ENCODE data around the gene CDH23.

The CDH23 gene

DNA sequence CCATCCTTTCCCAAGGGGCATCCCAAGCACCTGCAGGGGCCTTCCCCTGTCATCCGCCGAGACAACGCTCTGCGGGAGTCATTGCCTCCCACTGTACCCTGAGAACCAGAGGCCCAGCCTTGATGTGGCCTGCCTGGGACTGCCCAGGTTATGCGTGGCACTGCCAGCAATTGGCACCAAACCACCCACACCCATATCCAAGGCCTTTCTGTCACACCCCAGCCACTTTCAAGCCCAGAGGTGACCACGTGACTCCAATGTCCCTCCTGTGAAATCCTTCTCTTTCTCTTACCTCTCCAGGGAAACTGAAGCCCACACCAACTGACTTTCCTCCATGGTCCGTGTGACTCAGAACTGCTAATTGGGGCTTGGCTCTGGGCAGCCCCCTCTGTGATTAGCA, 198.9 kb downstream of the CDH23 start:
- H2BK12ac ChIP-seq (ENCODE audit: low read length): no peak overlapping the region
- DNase-seq: no peak
- H3K36me3 ChIP-seq (ENCODE audit: control insufficient read depth in 1 of 2, insufficient read depth in 2 of 2, low read length in 2 of 2): no peaks in the 10 kb centered on the region
- H3K4me1 ChIP-seq (ENCODE audit: control insufficient read depth in 1 of 2, insufficient read depth in 2 of 2, low read length in 2 of 2): no peaks in the 10 kb centered on the region
- peaks cover 2% of the 10 kb centered on the region for H3K9me3 ChIP-seq (ENCODE audit: insufficient read depth, low read depth, low read length)
- no peak overlapping the region for H3K4me3 ChIP-seq (ENCODE audit: low read depth, low read length)
- H3K4me2 ChIP-seq (ENCODE audit: low read length): no peak overlapping the region
- no peak overlapping the region for H4K12ac ChIP-seq (ENCODE audit: low read depth, low read length)
- no peak overlapping the region for H3K27ac ChIP-seq (ENCODE audit: low read depth, low read length)
- H4K91ac ChIP-seq (ENCODE audit: low read depth, low read length): no peak overlapping the region
- no peak overlapping the region for H3K23ac ChIP-seq (ENCODE audit: low read length)
- no peak overlapping the region for H3K18ac ChIP-seq (ENCODE audit: low read length)
- H2AFZ ChIP-seq (ENCODE audit: insufficient read depth, low read length, poor library complexity): no peak overlapping the region
- no peak overlapping the region for H2BK5ac ChIP-seq (ENCODE audit: low read depth, low read length, poor library complexity)
- H3K14ac ChIP-seq (ENCODE audit: low read length): no peak overlapping the region
- H3K79me1 ChIP-seq (ENCODE audit: low read length): no peaks in the 10 kb centered on the region
- no peak overlapping the region for H2BK120ac ChIP-seq (ENCODE audit: insufficient read depth, low read length, poor library complexity)
- no peak overlapping the region for H3K4ac ChIP-seq (ENCODE audit: low read depth, low read length)
- H4K8ac ChIP-seq (ENCODE audit: low read depth, low read length): no peak overlapping the region
- H2AK5ac ChIP-seq (ENCODE audit: low read length): no peak overlapping the region
- WGBS (ENCODE audit: extremely low coverage, insufficient coverage, insufficient read length): no CpG with 5 or more reads among the region's 7 CpGs
- H3K9ac ChIP-seq (ENCODE audit: low read length): no peak overlapping the region
- H3K27me3 ChIP-seq (ENCODE audit: insufficient read depth, low read length): no peaks in the 10 kb centered on the region
- no peaks in the 10 kb centered on the region for H3K79me2 ChIP-seq (ENCODE audit: control insufficient read depth, insufficient read depth, low read length, poor library complexity)

DNA sequence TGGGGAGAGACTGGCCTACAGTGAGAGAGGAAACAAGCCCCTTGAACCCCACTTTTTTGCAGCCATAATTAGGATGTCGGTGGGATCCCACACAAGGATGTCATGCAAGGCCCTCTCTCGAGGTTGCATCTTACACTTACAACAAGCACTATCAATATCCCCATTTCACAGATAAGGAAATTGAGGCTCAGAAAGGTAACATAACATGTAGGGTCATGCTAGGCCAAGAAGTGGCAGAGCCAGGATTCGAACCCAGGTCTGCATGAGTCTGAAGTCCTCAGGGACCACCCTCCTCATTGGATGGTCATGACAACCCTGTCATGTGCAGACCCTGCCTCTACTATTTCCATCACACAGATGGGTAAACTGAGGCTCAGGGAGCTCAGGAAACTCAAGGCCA, 199.4 kb downstream of the CDH23 start:
- no peak overlapping the region for H3K4me3 ChIP-seq (ENCODE audit: low read depth, low read length)
- no peak overlapping the region for H3K4me2 ChIP-seq (ENCODE audit: low read length)
- H3K36me3 ChIP-seq (ENCODE audit: control insufficient read depth in 1 of 2, insufficient read depth in 2 of 2, low read length in 2 of 2): no peaks in the 10 kb centered on the region
- H3K4me1 ChIP-seq (ENCODE audit: control insufficient read depth in 1 of 2, insufficient read depth in 2 of 2, low read length in 2 of 2): no peaks in the 10 kb centered on the region
- H3K9ac ChIP-seq (ENCODE audit: low read length): no peak overlapping the region
- no peak overlapping the region for H3K18ac ChIP-seq (ENCODE audit: low read length)
- no peaks in the 10 kb centered on the region for H3K79me2 ChIP-seq (ENCODE audit: control insufficient read depth, insufficient read depth, low read length, poor library complexity)
- no peaks in the 10 kb centered on the region for H3K27me3 ChIP-seq (ENCODE audit: insufficient read depth, low read length)
- no peak overlapping the region for H3K27ac ChIP-seq (ENCODE audit: low read depth, low read length)
- H3K79me1 ChIP-seq (ENCODE audit: low read length): no peaks in the 10 kb centered on the region
- H2AFZ ChIP-seq (ENCODE audit: insufficient read depth, low read length, poor library complexity): no peak overlapping the region
- H2BK12ac ChIP-seq (ENCODE audit: low read length): no peak overlapping the region
- H4K91ac ChIP-seq (ENCODE audit: low read depth, low read length): no peak overlapping the region
- no peak overlapping the region for H2BK120ac ChIP-seq (ENCODE audit: insufficient read depth, low read length, poor library complexity)
- peaks cover 2% of the 10 kb centered on the region for H3K9me3 ChIP-seq (ENCODE audit: insufficient read depth, low read depth, low read length)
- no peak overlapping the region for H3K14ac ChIP-seq (ENCODE audit: low read length)
- WGBS (ENCODE audit: extremely low coverage, insufficient coverage, insufficient read length): no CpG with 5 or more reads among the region's 3 CpGs
- DNase-seq: no peak
- no peak overlapping the region for H4K8ac ChIP-seq (ENCODE audit: low read depth, low read length)
- H2AK5ac ChIP-seq (ENCODE audit: low read length): no peak overlapping the region
- H4K12ac ChIP-seq (ENCODE audit: low read depth, low read length): no peak overlapping the region
- no peak overlapping the region for H2BK5ac ChIP-seq (ENCODE audit: low read depth, low read length, poor library complexity)
- H3K4ac ChIP-seq (ENCODE audit: low read depth, low read length): no peak overlapping the region
- no peak overlapping the region for H3K23ac ChIP-seq (ENCODE audit: low read length)

DNA sequence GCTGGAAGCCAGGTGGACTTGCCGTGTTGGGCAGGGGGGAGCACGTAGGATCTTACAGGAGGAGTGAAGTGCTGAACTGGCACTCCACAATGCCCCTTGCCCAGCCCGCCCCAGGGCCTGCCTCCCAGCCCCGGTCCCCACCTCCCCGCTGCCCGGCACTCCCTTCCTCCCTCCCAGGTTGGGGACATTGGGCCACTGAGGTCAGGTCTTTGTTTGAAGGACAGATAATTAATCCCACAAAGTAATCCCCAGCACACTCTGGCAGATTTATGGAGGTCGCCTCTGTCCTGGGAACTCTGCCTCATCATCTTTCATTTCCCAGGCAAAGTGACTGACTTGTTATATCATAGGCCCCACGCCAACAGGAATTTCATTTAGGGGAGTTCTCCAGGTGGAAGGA, 200.0 kb downstream of the CDH23 start:
- Histone ChIP-seq H3K4me3 (ENCODE audit: low read depth, low read length) (no peak overlapping the region), H3K79me1 (ENCODE audit: low read length) (no peaks in the 10 kb centered on the region), H3K4me1 (ENCODE audit: control insufficient read depth in 1 of 2, insufficient read depth in 2 of 2, low read length in 2 of 2) (no peaks in the 10 kb centered on the region), H3K4ac (ENCODE audit: low read depth, low read length) (no peak overlapping the region), H4K12ac (ENCODE audit: low read depth, low read length) (no peak overlapping the region), H3K9ac (ENCODE audit: low read length) (no peak overlapping the region), H2BK120ac (ENCODE audit: insufficient read depth, low read length, poor library complexity) (no peak overlapping the region), H3K27ac (ENCODE audit: low read depth, low read length) (no peak overlapping the region), H2AFZ (ENCODE audit: insufficient read depth, low read length, poor library complexity) (no peak overlapping the region), H2BK12ac (ENCODE audit: low read length) (no peak overlapping the region), H3K9me3 (ENCODE audit: insufficient read depth, low read depth, low read length) (peaks cover under 1% of the 10 kb centered on the region), H3K4me2 (ENCODE audit: low read length) (no peak overlapping the region), H4K8ac (ENCODE audit: low read depth, low read length) (no peak overlapping the region), H2AK5ac (ENCODE audit: low read length) (no peak overlapping the region), H3K36me3 (ENCODE audit: control insufficient read depth in 1 of 2, insufficient read depth in 2 of 2, low read length in 2 of 2) (no peaks in the 10 kb centered on the region), H2BK5ac (ENCODE audit: low read depth, low read length, poor library complexity) (no peak overlapping the region), H4K91ac (ENCODE audit: low read depth, low read length) (no peak overlapping the region), H3K23ac (ENCODE audit: low read length) (no peak overlapping the region), H3K79me2 (ENCODE audit: control insufficient read depth, insufficient read depth, low read length, poor library complexity) (no peaks in the 10 kb centered on the region), H3K18ac (ENCODE audit: low read length) (no peak overlapping the region), H3K27me3 (ENCODE audit: insufficient read depth, low read length) (no peaks in the 10 kb centered on the region), H3K14ac (ENCODE audit: low read length) (no peak overlapping the region)
- no CpG with 5 or more reads among the region's 8 CpGs for WGBS (ENCODE audit: extremely low coverage, insufficient coverage, insufficient read length)
- DNase-seq: no peak

GRCh38 chr10:71597821-71598498, 201.2 kb downstream of the CDH23 start:
- Histone ChIP-seq H2BK120ac (ENCODE audit: insufficient read depth, low read length, poor library complexity) (no peak overlapping the region), H2BK12ac (ENCODE audit: low read length) (no peak overlapping the region), H3K18ac (ENCODE audit: low read length) (no peak overlapping the region), H2BK5ac (ENCODE audit: low read depth, low read length, poor library complexity) (no peak overlapping the region), H3K4me3 (ENCODE audit: low read depth, low read length) (no peak overlapping the region), H3K79me2 (ENCODE audit: control insufficient read depth, insufficient read depth, low read length, poor library complexity) (no peaks in the 10 kb centered on the region), H3K14ac (ENCODE audit: low read length) (no peak overlapping the region), H4K12ac (ENCODE audit: low read depth, low read length) (no peak overlapping the region), H3K36me3 (ENCODE audit: control insufficient read depth in 1 of 2, insufficient read depth in 2 of 2, low read length in 2 of 2) (no peaks in the 10 kb centered on the region), H3K4ac (ENCODE audit: low read depth, low read length) (no peak overlapping the region), H3K4me1 (ENCODE audit: control insufficient read depth in 1 of 2, insufficient read depth in 2 of 2, low read length in 2 of 2) (no peaks in the 10 kb centered on the region), H3K79me1 (ENCODE audit: low read length) (no peaks in the 10 kb centered on the region), H2AFZ (ENCODE audit: insufficient read depth, low read length, poor library complexity) (no peak overlapping the region), H3K23ac (ENCODE audit: low read length) (no peak overlapping the region), H3K9ac (ENCODE audit: low read length) (no peak overlapping the region), H3K4me2 (ENCODE audit: low read length) (no peak overlapping the region), H3K27ac (ENCODE audit: low read depth, low read length) (no peak overlapping the region), H2AK5ac (ENCODE audit: low read length) (no peak overlapping the region), H3K27me3 (ENCODE audit: insufficient read depth, low read length) (no peaks in the 10 kb centered on the region), H3K9me3 (ENCODE audit: insufficient read depth, low read depth, low read length) (no peaks in the 10 kb centered on the region), H4K91ac (ENCODE audit: low read depth, low read length) (no peak overlapping the region), H4K8ac (ENCODE audit: low read depth, low read length) (no peak overlapping the region)
- DNase-seq: peak in 1 of 2 donors; percentile 16
- no CpG with 5 or more reads among the region's 12 CpGs for WGBS (ENCODE audit: extremely low coverage, insufficient coverage, insufficient read length)
